ENCODE data around the gene CDC37.

Gene CDC37

DNA sequence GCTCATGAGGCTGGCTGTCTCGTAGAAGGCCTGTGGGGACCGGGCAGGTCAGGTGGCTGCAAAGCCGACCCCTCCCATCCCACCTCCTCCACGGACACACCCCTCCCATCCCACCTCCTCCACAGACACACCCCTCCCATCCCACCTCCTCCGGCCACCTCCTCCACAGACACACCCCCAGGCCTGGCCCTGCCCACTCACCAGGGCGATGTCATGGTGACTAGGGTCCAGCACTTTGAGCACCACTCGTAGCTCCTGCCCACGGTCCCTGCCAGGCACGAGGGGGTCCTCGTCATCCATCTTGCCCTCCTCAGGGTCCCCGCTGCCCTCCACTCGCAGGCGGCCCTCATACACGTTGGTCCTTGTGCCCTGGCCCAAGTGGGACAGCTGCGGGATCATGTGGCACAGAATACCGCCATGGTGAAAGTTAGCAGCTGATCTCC lies 41.8 kb downstream of the CDC37 start:
- in situ Hi-C loops (cut with MboI; ENCODE audit: low sequenced_read_pairs, unreplicated experiment), result no loop called here
- TF ChIP-seq, protein P1, sequence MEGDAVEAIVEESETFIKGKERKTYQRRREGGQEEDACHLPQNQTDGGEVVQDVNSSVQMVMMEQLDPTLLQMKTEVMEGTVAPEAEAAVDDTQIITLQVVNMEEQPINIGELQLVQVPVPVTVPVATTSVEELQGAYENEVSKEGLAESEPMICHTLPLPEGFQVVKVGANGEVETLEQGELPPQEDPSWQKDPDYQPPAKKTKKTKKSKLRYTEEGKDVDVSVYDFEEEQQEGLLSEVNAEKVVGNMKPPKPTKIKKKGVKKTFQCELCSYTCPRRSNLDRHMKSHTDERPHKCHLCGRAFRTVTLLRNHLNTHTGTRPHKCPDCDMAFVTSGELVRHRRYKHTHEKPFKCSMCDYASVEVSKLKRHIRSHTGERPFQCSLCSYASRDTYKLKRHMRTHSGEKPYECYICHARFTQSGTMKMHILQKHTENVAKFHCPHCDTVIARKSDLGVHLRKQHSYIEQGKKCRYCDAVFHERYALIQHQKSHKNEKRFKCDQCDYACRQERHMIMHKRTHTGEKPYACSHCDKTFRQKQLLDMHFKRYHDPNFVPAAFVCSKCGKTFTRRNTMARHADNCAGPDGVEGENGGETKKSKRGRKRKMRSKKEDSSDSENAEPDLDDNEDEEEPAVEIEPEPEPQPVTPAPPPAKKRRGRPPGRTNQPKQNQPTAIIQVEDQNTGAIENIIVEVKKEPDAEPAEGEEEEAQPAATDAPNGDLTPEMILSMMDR (IDR thresholded peaks at IDR 0.05; ENCODE audit: borderline replicate concordance, control extremely low read depth, extremely low read depth, insufficient read depth, missing control alignments), result no peak
- DNase-seq (ENCODE audit: low spot score), result peak; percentile 26

DNA sequence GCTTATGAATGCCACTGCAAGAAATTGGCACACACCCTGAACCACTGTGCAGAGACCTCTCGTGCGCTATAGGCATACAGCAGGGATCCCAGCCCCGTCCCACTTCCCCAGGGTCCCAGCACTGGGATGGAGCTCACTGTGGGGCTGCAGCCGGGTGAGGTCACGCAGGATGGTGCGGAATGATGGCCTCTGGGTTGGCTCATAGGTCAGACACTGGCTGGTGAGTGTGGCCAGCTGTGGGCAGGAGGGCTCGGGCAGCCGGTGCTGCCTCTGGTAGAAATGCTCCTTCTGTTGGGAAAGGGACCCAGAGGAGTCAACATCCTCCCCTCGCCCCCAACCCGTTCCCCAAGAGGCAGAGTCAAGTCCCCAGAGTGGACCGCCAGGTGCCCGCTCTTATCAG lies 46.9 kb downstream of the CDC37 start:
- in situ Hi-C loops (cut with MboI; ENCODE audit: low sequenced_read_pairs, unreplicated experiment), result no loop called here
- TF ChIP-seq, protein P1 (IDR thresholded peaks at IDR 0.05; ENCODE audit: borderline replicate concordance, control extremely low read depth, extremely low read depth, insufficient read depth, missing control alignments), result no peak

DNA sequence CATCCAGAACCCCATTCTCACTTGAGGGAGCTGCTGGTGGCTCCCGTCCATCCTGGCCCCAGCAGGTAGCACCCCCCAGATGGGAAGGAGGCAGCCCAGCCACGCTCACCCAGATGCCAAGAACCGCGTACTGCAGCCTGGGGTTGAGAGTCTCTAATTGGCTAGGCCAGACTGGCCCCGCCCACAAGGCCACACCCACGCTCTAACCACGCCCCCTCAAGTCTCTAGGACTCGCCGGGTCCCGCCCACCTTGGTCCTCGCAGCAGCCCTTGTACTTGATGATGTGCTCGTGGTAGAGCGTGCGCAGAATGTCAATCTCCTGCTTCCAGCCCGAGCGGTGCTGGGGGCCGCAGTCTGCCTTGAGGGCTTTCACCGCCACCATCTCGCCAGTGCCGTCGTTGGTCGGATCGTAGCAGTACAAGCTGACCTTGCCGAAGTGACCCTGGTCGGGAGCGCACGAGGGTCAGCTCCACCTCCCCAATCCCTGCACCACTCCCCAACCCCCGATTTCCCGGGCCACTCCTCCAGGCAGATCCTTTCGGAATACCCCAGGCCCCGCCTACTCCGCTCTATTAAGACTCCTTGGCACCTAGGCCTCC lies 49.5 kb downstream of the CDC37 start:
- in situ Hi-C loops (cut with MboI; ENCODE audit: low sequenced_read_pairs, unreplicated experiment), result no loop called here
- peak; percentile 31 for DNase-seq (ENCODE audit: low spot score)
- TF ChIP-seq, protein P1 (IDR thresholded peaks at IDR 0.05; ENCODE audit: borderline replicate concordance, control extremely low read depth, extremely low read depth, insufficient read depth, missing control alignments), result no peak

More for the DNA sequence above, 46.9 kb downstream of the CDC37 start:
- no peak for DNase-seq (ENCODE audit: low spot score)

DNA sequence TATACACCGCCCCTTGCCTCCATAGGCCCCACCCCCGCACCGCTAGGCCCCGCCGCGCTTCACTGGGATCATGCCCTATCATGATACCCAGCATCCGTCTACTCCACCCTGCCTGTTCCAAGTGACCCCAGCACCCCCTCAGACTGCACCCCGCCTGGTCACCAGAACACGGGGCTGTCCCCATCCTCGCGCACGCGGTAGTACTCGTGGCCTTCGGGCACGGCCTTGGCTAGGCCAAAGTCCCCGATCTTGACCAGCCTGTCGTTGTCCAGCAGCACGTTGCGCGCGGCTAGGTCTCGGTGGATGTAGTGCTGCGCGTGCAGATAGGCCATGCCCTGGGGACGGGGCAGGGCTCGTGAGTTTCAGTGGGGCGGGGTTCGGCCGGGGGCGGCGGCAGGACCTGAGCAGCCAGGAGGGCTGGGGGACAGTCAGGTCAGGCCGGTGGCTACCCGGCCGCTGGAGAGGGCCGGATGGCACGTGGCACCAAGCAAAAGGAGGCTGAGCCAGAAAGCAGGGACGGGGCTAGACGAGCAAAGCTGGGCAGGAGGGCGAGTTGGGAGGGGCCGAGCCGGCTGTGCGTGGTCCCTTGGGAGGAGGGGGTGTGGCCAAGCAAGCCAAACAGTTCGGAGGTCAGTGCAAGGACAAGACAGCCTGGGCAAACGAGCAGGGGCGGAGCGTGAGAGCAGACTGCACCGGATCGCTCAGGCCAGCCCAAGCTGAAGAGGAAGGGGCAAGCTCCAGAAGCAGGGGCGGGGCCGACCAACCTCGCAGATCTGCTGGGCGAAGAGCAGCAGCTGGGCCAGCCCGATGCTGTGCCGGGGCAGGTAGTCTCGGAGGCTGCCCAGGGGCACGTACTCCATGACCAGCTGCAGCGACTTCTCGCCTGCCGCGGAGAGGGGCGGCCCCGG lies 50.3 kb downstream of the CDC37 start:
- DNase-seq (ENCODE audit: low spot score), result no peak
- TF ChIP-seq, protein P1 (IDR thresholded peaks at IDR 0.05; ENCODE audit: borderline replicate concordance, control extremely low read depth, extremely low read depth, insufficient read depth, missing control alignments), result no peak

DNA sequence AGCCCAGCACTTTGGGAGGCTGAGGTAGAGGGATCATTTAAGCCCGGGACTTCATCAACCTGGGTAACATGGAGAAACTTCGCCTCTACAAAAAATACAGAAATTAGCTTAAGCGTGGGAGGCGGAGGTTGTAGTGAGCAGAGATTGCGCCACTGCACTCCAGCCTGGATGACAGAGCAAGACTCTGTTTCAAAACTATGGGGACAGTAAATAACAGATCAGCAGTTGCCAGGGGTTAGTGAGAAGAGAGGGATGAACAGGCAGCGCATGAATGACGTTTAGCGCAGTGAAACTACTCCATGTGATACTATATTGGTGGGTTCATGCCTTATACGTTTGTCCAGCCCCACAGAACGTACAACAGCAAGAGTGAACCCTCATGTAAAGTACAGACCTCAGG lies 56.8 kb downstream of the CDC37 start:
- TF ChIP-seq, protein P1 (IDR thresholded peaks at IDR 0.05; ENCODE audit: borderline replicate concordance, control extremely low read depth, extremely low read depth, insufficient read depth, missing control alignments), result no peak

More for the DNA sequence above, 50.3 kb downstream of the CDC37 start:
- in situ Hi-C loops (cut with MboI; ENCODE audit: low sequenced_read_pairs, unreplicated experiment), result no loop called here

DNA sequence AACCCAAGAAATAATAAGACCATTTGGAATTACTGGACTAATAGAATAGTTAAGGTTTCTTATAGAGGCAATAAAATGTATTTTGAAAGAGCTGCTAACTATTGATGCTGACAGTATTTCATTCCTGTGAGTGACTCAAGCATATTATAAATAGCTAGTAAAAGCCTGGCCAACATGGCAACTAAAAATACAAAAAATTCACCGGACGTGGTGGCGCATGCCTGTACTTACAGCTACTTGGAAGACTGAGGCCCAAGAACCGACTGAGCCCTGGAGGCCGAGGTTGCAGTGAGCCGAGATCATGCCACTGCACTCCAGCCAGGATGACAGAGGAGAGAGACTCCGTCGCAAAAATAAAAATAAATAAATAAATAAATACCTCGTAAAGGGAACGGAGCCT lies 58.6 kb downstream of the CDC37 start:
- no peak for DNase-seq (ENCODE audit: low spot score)
- in situ Hi-C loops (cut with MboI; ENCODE audit: low sequenced_read_pairs, unreplicated experiment), result no loop called here
- TF ChIP-seq, protein P1 (IDR thresholded peaks at IDR 0.05; ENCODE audit: borderline replicate concordance, control extremely low read depth, extremely low read depth, insufficient read depth, missing control alignments), result no peak

More for the DNA sequence above, 56.8 kb downstream of the CDC37 start:
- in situ Hi-C loops (cut with MboI; ENCODE audit: low sequenced_read_pairs, unreplicated experiment), result no loop called here
- DNase-seq (ENCODE audit: low spot score), result no peak

Data from GM13976 (cell line).